ENCODE measurements around the gene CLEC1A. TPM values are rescaled to one million over a fixed set of nuclear protein-coding genes. Genes with fewer than 3 reads are reported as not detected.

The CLEC1A gene
- total RNA-seq, 4 donors from 2014 or later = 0.55 to 14.1 (median 3.8) TPM; not detected in 1

DNA sequence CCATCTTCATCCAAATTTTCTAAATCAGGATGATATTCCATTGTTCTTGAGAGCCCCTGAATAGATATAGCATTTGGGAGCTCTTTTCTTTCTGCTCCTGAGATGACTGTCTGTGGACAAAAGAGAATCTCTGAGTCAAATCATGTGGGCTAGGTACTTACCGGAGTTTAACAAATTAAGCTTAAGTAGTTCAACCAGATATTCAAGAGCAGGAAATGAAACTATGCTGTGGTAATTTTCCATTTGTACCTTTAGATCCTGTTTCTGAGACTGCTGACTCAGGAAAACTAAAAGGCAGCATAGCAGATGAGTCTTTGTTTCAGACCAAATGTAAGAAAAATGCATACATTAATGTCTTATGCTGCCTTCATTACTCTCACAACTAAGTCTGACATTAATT is 31.3 kb upstream of the CLEC1A start, which contains the start of gene CLEC7A:
Gene CLEC7A, minus strand, starts transcription at position 158 of the 400 bp plus-strand sequence. Its CDS starts 117 bp downstream, at position 41.
- intact Hi-C loops (cut with DNase I; ENCODE audit: low total_unique reads) = no loop called here
- Histone ChIP-seq H3K27me3 (no peaks in the 10 kb centered on the region), H3K27ac (peak within 1 kb of the TSS in 3 of 4 donors; percentile 42 to 65 (median 51)), H3K9me3 (no peaks in the 10 kb centered on the region), H3K4me3 (peak within 1 kb of the TSS in 3 of 4 donors; percentile 3 to 30 (median 6)), H3K36me3 (no peaks in the 10 kb centered on the region), H3K4me1 (no peaks in the 10 kb centered on the region)
- 50 to 74% methylated on average over 1 of the region's 1 CpG for WGBS, 2 donors (ENCODE audit: low coverage in 1 of 2)
- peak in 1 of 3 donors; percentile 49 for TF ChIP-seq POLR2AphosphoS5 (IDR thresholded peaks at IDR 0.05)
- peak; percentile 27 for TF ChIP-seq POLR2A (IDR thresholded peaks at IDR 0.05)
- TF ChIP-seq EP300 (IDR thresholded peaks at IDR 0.05; ENCODE audit: low read depth) = no peak
- TF ChIP-seq, protein P1, sequence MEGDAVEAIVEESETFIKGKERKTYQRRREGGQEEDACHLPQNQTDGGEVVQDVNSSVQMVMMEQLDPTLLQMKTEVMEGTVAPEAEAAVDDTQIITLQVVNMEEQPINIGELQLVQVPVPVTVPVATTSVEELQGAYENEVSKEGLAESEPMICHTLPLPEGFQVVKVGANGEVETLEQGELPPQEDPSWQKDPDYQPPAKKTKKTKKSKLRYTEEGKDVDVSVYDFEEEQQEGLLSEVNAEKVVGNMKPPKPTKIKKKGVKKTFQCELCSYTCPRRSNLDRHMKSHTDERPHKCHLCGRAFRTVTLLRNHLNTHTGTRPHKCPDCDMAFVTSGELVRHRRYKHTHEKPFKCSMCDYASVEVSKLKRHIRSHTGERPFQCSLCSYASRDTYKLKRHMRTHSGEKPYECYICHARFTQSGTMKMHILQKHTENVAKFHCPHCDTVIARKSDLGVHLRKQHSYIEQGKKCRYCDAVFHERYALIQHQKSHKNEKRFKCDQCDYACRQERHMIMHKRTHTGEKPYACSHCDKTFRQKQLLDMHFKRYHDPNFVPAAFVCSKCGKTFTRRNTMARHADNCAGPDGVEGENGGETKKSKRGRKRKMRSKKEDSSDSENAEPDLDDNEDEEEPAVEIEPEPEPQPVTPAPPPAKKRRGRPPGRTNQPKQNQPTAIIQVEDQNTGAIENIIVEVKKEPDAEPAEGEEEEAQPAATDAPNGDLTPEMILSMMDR (IDR thresholded peaks at IDR 0.05) = no peak
- in situ Hi-C loops (cut with MboI; ENCODE audit: low pct_ligation_motif_present in 1 of 4, low pct_unique_long_range_greater_than_20kb in 1 of 4, low sequenced_read_pairs in 3 of 4) = loop anchor here in 1 of 4 donors (25.0 kb wide), 1 partner anchor 93 kb away; the partner anchor contains the start of gene CLEC9A
- no peak for DNase-seq

DNA sequence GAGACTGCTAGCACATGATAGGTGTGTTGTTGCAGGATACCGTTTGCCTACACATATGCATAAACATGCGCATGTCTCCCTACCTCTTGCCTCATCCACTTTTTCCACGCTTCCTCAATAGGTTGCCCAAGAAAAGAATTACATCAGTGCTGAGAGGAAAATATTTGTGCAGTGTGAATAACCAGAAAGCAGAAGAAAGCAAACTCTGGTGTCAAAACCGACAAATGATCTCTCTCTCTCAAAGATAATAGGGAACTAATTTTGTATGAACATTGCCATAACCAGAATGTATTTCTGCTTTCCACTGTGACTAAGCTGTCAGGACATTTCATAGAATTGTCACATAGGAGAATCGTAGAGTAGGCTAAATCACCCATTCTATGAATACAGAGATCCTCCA is 29.9 kb upstream of the CLEC1A start:
- H3K9me3 ChIP-seq = no peaks in the 10 kb centered on the region
- intact Hi-C loops (cut with DNase I; ENCODE audit: low total_unique reads) = no loop called here
- no peaks in the 10 kb centered on the region for H3K4me1 ChIP-seq
- WGBS, 2 donors (ENCODE audit: low coverage in 1 of 2) = 67 to 68% methylated on average over 5 of the region's 5 CpGs
- in situ Hi-C loops (cut with MboI; ENCODE audit: low pct_ligation_motif_present in 1 of 4, low pct_unique_long_range_greater_than_20kb in 1 of 4, low sequenced_read_pairs in 3 of 4) = loop anchor here in 1 of 4 donors (25.0 kb wide), 1 partner anchor 91 kb away; the partner anchor contains the start of gene CLEC9A
- no peaks in the 10 kb centered on the region for H3K36me3 ChIP-seq
- TF ChIP-seq, protein P1 (IDR thresholded peaks at IDR 0.05) = no peak
- TF ChIP-seq POLR2AphosphoS5 (IDR thresholded peaks at IDR 0.05) (peak in 1 of 3 donors; percentile 33), POLR2A (IDR thresholded peaks at IDR 0.05) (peak; percentile 41)
- H3K27me3 ChIP-seq = no peaks in the 10 kb centered on the region
- H3K27ac ChIP-seq = peak overlapping the region in 2 of 4 donors; percentile 42 to 65
- peak overlapping the region in 1 of 4 donors; percentile 9 for H3K4me3 ChIP-seq
- no peak for DNase-seq

DNA sequence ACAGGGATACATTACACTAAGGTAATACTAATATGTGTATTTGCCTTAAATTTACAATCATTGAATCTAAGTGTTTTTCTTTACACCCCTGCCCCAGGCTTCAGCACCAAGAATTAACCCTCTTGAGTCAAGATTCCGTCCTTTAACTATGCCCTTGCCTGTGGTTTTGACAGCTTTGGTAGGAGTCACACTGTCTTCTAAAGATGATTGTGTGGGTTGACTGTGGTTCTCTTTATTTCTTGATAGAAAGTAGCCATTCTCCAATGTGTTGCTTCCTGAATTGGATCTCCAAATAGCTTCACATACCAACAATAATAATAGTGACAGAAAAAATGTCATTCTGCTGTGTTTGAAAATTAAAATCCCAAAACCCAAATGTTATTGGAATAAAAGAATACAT is 27.6 kb upstream of the CLEC1A start:
- no peak overlapping the region for H3K27ac ChIP-seq
- H3K36me3 ChIP-seq = no peaks in the 10 kb centered on the region
- 62 to 83% methylated on average over 1 of the region's 1 CpG for WGBS, 2 donors (ENCODE audit: low coverage in 1 of 2)
- no peaks in the 10 kb centered on the region for H3K4me1 ChIP-seq
- H3K9me3 ChIP-seq = no peaks in the 10 kb centered on the region
- in situ Hi-C loops (cut with MboI; ENCODE audit: low pct_ligation_motif_present in 1 of 4, low pct_unique_long_range_greater_than_20kb in 1 of 4, low sequenced_read_pairs in 3 of 4) (loop anchor here in 1 of 4 donors (25.0 kb wide), 1 partner anchor 89 kb away; the partner anchor contains the start of gene CLEC9A), intact Hi-C loops (cut with DNase I; ENCODE audit: low total_unique reads) (no loop called here)
- DNase-seq = no peak
- TF ChIP-seq, protein P1 (IDR thresholded peaks at IDR 0.05) = no peak
- TF ChIP-seq EP300 (IDR thresholded peaks at IDR 0.05; ENCODE audit: low read depth) = no peak
- TF ChIP-seq POLR2A (IDR thresholded peaks at IDR 0.05) = no peak
- no peaks in the 10 kb centered on the region for H3K27me3 ChIP-seq
- H3K4me3 ChIP-seq = no peak overlapping the region

DNA sequence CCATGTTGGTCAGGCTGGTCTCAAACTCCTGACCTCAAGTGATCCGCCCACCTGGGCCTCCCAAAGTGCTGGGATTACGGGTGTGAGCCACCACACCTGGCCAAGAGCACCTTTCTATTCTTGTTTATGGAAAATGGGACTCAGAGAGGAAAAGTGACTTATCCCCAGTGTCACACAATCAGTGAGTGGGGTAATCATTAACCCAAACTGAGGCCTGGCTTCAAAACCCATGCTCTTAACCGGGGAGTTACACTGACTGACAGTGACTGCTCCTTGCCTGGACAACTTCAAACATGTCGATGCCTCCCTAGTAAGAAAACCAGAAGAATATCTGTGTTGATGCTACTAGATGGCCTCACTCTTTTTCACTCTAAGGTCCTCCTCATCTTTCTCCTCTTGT is 23.9 kb upstream of the CLEC1A start:
- Histone ChIP-seq H3K36me3 (no peaks in the 10 kb centered on the region), H3K4me3 (no peak overlapping the region), H3K9me3 (no peaks in the 10 kb centered on the region), H3K27me3 (no peaks in the 10 kb centered on the region), H3K4me1 (no peaks in the 10 kb centered on the region), H3K27ac (no peak overlapping the region)
- TF ChIP-seq POLR2AphosphoS5 (IDR thresholded peaks at IDR 0.05) (no peak), POLR2A (IDR thresholded peaks at IDR 0.05) (no peak)
- TF ChIP-seq, protein P1 (IDR thresholded peaks at IDR 0.05) = no peak
- intact Hi-C loops (cut with DNase I; ENCODE audit: low total_unique reads) (no loop called here), in situ Hi-C loops (cut with MboI; ENCODE audit: low pct_ligation_motif_present in 1 of 4, low pct_unique_long_range_greater_than_20kb in 1 of 4, low sequenced_read_pairs in 3 of 4) (no loop called here)
- DNase-seq = no peak
- 67% methylated on average over 4 of the region's 4 CpGs; no CpG with 5 or more reads in 1 of the 2 donors for WGBS, 2 donors (ENCODE audit: low coverage in 1 of 2)

Data from transverse colon (tissue), 4 donors.